Neural cell (in vitro differentiated cells): ENCODE results near the gene CYP19A1. TPM values are rescaled to one million over a fixed set of nuclear protein-coding genes. Genes with fewer than 3 reads are reported as not detected.

Experiments used
- H2AFZ ChIP-seq: fragments of 200-600, 300-800 bp; sonication (generic), shearing (Covaris generic); 2 replicates; pipeline ENCODE4 v1.6.0; 2014; ENCODE audit warnings: low read depth, mild to moderate bottlenecking, antibody characterized with exemption, low read length, moderate library complexity
- H3F3A ChIP-seq: fragments of 200-600 bp; shearing (Covaris generic); 2 replicates; pipeline ENCODE4 v1.6.1; 2016; ENCODE audit warnings: mild to moderate bottlenecking, moderate library complexity, mixed read lengths, antibody characterized with exemption, low read length; ENCODE audit not compliant: insufficient read depth, poor library complexity, severe bottlenecking
- H3K27ac ChIP-seq: fragments of 200-600, 300-800 bp; sonication (generic), shearing (Covaris generic); 2 replicates; pipeline ENCODE4 v1.5.1; 2014; ENCODE audit warnings: mild to moderate bottlenecking, low read length, moderate library complexity
- H3K27me3 ChIP-seq: fragments of 300-800, 200-600 bp; sonication (generic), shearing (Covaris generic); 2 replicates; pipeline ENCODE4 v1.6.0; 2014; ENCODE audit warnings: mild to moderate bottlenecking, low read depth, low read length, moderate library complexity; ENCODE audit not compliant: insufficient read depth
- H3K36me3 ChIP-seq: fragments of 300-800, 200-600 bp; sonication (generic), shearing (Covaris generic); 2 replicates; pipeline ENCODE4 v1.5.1; 2014; ENCODE audit warnings: mild to moderate bottlenecking, antibody characterized with exemption, low read length, moderate library complexity; ENCODE audit not compliant: insufficient read depth
- H3K4me2 ChIP-seq: fragments of 300-800, 200-600 bp; sonication (generic), shearing (Covaris generic); 2 replicates; pipeline ENCODE4 v1.6.0; 2014; ENCODE audit warnings: mild to moderate bottlenecking, low read length
- H3K4me3 ChIP-seq: fragments of 300-800, 200-600 bp; sonication (generic), shearing (Covaris generic); 2 replicates; pipeline ENCODE4 v1.5.1; 2014; ENCODE audit warnings: mild to moderate bottlenecking, low read length, moderate library complexity
- H3K79me2 ChIP-seq: fragments of 200-600 bp; shearing (Covaris generic); replicated peaks from 2 replicates; pipeline ENCODE4 v1.6.0; 2014; ENCODE audit warnings: mild to moderate bottlenecking, low read length, moderate library complexity; ENCODE audit not compliant: insufficient read depth
- H3K9ac ChIP-seq: fragments of 300-800, 200-600 bp; sonication (generic), shearing (Covaris generic); 2 replicates; pipeline ENCODE4 v1.6.1; 2016; ENCODE audit warnings: mild to moderate bottlenecking, low read length, mixed read lengths
- H3K9me2 ChIP-seq: fragments of 200-600 bp; shearing (Covaris generic); 2 replicates; pipeline ENCODE4 v1.6.1; 2016; ENCODE audit warnings: mild to moderate bottlenecking, low read length, mixed read lengths; ENCODE audit not compliant: insufficient read depth
- H3K9me3 ChIP-seq: fragments of 200-600, 300-800 bp; sonication (generic), shearing (Covaris generic); 2 replicates; pipeline ENCODE4 v1.6.1; 2016; ENCODE audit warnings: mild to moderate bottlenecking, mixed run types, low read length, moderate library complexity, mixed read lengths
- H4K20me1 ChIP-seq: fragments of 200-600 bp; shearing (Covaris generic); 2 replicates; pipeline ENCODE4 v1.6.1; 2016; ENCODE audit warnings: mild to moderate bottlenecking, mixed run types; ENCODE audit not compliant: insufficient read depth
- EP300 ChIP-seq: fragments of 450-650 bp; conservative IDR thresholded peaks from 2 replicates; pipeline ENCODE4 v1.6.1; 2014; ENCODE audit warnings: antibody characterized with exemption, mild to moderate bottlenecking, moderate library complexity; ENCODE audit not compliant: poor library complexity, severe bottlenecking
- EZH2 ChIP-seq: fragments of 200-600, 300-800 bp; shearing (Covaris generic), sonication (generic); IDR thresholded peaks from 2 replicates; pipeline ENCODE4 v1.6.1; 2014; ENCODE audit warnings: antibody characterized with exemption, low read length, borderline replicate concordance, mild to moderate bottlenecking; ENCODE audit not compliant: insufficient read depth, poor library complexity, severe bottlenecking
- MXI1 ChIP-seq: fragments of 450-650 bp; conservative IDR thresholded peaks from 2 replicates; pipeline ENCODE4 v1.6.1; 2014; ENCODE audit warnings: antibody characterized with exemption, mild to moderate bottlenecking; ENCODE audit not compliant: poor library complexity, severe bottlenecking
- POLR2AphosphoS5 ChIP-seq: IDR thresholded peaks from 2 replicates; pipeline ENCODE4 v1.6.1; 2012
- RAD21 ChIP-seq: fragments of 450-650 bp; conservative IDR thresholded peaks from 2 replicates; pipeline ENCODE4 v1.6.1; 2014; ENCODE audit warnings: antibody characterized with exemption, mild to moderate bottlenecking, moderate library complexity
- SMC3 ChIP-seq: fragments of 450-650 bp; conservative IDR thresholded peaks from 2 replicates; pipeline ENCODE4 v1.6.1; 2014; ENCODE audit warnings: antibody characterized with exemption, mild to moderate bottlenecking, moderate library complexity; ENCODE audit not compliant: poor library complexity
- TAF1 ChIP-seq: IDR thresholded peaks from 2 replicates; pipeline ENCODE4 v1.6.1; 2012; ENCODE audit warnings: low read depth
- polyA plus RNA-seq: library from polyadenylated mRNA; depleted of rRNA; stranded (reverse); fragments of >200 nt; gene quantifications from 2 replicates; pipeline ENCODE4 v1.2.3, GENCODE V29; 2014
- TF ChIP-seq, protein P1 (sequence below): IDR thresholded peaks from 2 replicates; pipeline ENCODE4 v1.6.1; 2012; ENCODE audit warnings: borderline replicate concordance
- TF ChIP-seq, protein P2 (sequence below): fragments of 450-650 bp; IDR thresholded peaks from 2 replicates; pipeline ENCODE4 v1.5.1; 2014; ENCODE audit warnings: antibody characterized with exemption, mild to moderate bottlenecking, moderate library complexity; ENCODE audit not compliant: poor library complexity, severe bottlenecking

The CYP19A1 gene
- polyA plus RNA-seq, 1 donor from 2014 or later = not detected

DNA sequence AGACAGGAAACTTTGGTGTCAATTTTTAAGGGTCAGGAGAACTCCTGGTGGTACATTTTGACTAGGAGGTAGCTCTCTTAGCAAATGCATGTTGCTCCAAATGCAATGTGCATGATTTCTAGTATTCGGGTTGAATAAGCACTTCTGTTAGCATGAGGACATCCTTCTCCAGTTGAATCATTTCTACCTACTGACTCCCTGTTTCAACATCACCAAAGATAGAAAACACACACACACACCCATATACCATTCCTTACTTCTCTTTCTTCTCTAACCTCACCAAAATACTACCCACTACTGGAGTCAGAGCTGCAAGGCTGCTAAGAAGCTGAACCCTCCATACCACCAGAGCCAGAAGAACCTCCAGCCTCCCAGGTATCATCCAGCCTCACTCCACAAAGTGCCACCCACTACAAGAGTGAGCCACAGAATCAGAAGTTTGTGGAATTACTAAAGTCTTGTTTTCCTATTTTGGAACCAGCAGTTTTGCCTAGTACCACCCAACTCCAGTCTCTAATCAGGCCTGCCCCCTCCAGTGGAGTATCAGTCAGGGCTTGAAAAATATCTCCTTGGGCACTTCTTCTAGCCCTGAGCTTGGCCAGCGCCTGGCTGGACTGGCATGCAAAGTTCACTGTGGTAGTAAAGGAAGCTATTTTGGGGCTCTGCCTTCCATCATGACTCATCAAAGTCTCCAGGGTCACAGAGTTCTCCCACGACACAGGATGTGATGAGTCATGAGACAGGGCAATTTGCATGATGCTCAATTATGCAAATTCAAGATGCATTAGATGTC, 110.3 kb downstream of the CYP19A1 start:
- H3K4me2 ChIP-seq = no peak overlapping the region
- H3K79me2 ChIP-seq = no peaks in the 10 kb centered on the region

DNA sequence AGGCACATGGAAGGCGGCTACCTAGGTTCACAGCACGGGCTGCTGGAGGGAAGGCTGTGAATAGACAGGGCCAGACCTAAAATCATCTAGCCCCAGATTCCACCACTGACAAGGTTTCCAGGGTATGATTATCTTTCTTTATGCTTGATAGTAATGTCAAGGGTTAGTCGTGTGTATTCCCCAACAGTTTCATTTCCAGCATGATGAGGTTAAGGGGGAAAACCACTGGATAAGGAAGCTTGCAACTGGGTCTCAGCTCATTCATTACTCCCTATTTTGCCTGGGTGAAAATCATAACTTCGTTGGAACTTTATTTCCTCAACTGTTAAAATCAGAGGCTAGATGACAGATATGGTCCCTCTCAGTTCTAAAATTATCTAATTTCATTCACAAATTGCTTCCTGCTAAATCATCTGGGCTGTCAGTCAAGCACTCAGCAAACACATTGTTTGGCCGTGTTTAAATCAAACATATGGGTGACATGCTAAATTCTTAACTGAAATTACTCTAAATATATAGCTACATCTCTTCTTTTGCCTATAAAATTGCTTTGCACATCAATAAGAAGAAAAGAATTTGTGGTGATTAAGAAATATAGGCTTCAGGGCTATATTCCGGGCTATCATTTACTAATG, 111.7 kb downstream of the CYP19A1 start:
- Histone ChIP-seq H3K9me2 (no peaks in the 10 kb centered on the region), H3K36me3 (no peaks in the 10 kb centered on the region), H3F3A (no peaks in the 10 kb centered on the region), H3K4me2 (no peak overlapping the region), H3K79me2 (no peaks in the 10 kb centered on the region), H4K20me1 (no peaks in the 10 kb centered on the region), H3K27me3 (no peaks in the 10 kb centered on the region), H2AFZ (no peak overlapping the region), H3K4me3 (no peak overlapping the region), H3K9ac (no peak overlapping the region), H3K27ac (no peak overlapping the region), H3K9me3 (no peaks in the 10 kb centered on the region)
- TF ChIP-seq, protein P1, sequence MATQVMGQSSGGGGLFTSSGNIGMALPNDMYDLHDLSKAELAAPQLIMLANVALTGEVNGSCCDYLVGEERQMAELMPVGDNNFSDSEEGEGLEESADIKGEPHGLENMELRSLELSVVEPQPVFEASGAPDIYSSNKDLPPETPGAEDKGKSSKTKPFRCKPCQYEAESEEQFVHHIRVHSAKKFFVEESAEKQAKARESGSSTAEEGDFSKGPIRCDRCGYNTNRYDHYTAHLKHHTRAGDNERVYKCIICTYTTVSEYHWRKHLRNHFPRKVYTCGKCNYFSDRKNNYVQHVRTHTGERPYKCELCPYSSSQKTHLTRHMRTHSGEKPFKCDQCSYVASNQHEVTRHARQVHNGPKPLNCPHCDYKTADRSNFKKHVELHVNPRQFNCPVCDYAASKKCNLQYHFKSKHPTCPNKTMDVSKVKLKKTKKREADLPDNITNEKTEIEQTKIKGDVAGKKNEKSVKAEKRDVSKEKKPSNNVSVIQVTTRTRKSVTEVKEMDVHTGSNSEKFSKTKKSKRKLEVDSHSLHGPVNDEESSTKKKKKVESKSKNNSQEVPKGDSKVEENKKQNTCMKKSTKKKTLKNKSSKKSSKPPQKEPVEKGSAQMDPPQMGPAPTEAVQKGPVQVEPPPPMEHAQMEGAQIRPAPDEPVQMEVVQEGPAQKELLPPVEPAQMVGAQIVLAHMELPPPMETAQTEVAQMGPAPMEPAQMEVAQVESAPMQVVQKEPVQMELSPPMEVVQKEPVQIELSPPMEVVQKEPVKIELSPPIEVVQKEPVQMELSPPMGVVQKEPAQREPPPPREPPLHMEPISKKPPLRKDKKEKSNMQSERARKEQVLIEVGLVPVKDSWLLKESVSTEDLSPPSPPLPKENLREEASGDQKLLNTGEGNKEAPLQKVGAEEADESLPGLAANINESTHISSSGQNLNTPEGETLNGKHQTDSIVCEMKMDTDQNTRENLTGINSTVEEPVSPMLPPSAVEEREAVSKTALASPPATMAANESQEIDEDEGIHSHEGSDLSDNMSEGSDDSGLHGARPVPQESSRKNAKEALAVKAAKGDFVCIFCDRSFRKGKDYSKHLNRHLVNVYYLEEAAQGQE = no peak
- TF ChIP-seq POLR2AphosphoS5 = no peak
- no peak for TF ChIP-seq RAD21
- TF ChIP-seq, protein P2, sequence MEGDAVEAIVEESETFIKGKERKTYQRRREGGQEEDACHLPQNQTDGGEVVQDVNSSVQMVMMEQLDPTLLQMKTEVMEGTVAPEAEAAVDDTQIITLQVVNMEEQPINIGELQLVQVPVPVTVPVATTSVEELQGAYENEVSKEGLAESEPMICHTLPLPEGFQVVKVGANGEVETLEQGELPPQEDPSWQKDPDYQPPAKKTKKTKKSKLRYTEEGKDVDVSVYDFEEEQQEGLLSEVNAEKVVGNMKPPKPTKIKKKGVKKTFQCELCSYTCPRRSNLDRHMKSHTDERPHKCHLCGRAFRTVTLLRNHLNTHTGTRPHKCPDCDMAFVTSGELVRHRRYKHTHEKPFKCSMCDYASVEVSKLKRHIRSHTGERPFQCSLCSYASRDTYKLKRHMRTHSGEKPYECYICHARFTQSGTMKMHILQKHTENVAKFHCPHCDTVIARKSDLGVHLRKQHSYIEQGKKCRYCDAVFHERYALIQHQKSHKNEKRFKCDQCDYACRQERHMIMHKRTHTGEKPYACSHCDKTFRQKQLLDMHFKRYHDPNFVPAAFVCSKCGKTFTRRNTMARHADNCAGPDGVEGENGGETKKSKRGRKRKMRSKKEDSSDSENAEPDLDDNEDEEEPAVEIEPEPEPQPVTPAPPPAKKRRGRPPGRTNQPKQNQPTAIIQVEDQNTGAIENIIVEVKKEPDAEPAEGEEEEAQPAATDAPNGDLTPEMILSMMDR = no peak
- TF ChIP-seq EZH2 = no peak
- no peak for TF ChIP-seq SMC3
- no peak for TF ChIP-seq TAF1
- TF ChIP-seq MXI1 = no peak

More for the DNA sequence above, 110.3 kb downstream of the CYP19A1 start:
- no peaks in the 10 kb centered on the region for H3K27me3 ChIP-seq
- no peak overlapping the region for H2AFZ ChIP-seq
- no peaks in the 10 kb centered on the region for H3K9me3 ChIP-seq
- H3K27ac ChIP-seq = no peak overlapping the region
- H4K20me1 ChIP-seq = no peaks in the 10 kb centered on the region
- no peak overlapping the region for H3K9ac ChIP-seq
- no peak overlapping the region for H3K4me3 ChIP-seq
- no peaks in the 10 kb centered on the region for H3K9me2 ChIP-seq
- no peaks in the 10 kb centered on the region for H3F3A ChIP-seq
- no peaks in the 10 kb centered on the region for H3K36me3 ChIP-seq
- no peak for TF ChIP-seq SMC3
- TF ChIP-seq EZH2 = no peak
- TF ChIP-seq RAD21 = no peak
- TF ChIP-seq, protein P2 = no peak
- no peak for TF ChIP-seq TAF1
- TF ChIP-seq EP300 = no peak
- no peak for TF ChIP-seq MXI1
- TF ChIP-seq, protein P1 = no peak
- no peak for TF ChIP-seq POLR2AphosphoS5
